Measurements from ENCODE around the gene GPR137B. TPM values are rescaled to one million over a fixed set of nuclear protein-coding genes. Genes with fewer than 3 reads are reported as not detected.

The GPR137B gene
- total and polyA plus RNA-seq, 2 experiments from 2014 or later = 4.5 to 11.1 TPM

GRCh38 chr1:236123563-236123962, 18.8 kb upstream of the GPR137B start:
- DNase-seq (ENCODE audit: low spot score) = no peak
- TF ChIP-seq CREB1 (CRISPR knock-in tag; IDR thresholded peaks at IDR 0.05; ENCODE audit: low read depth) (no peak), EZH2 (IDR thresholded peaks at IDR 0.05; ENCODE audit: low read depth, unreplicated experiment) (no peak), ZNF114 (CRISPR knock-in tag; IDR thresholded peaks at IDR 0.05) (no peak), POLR2AphosphoS5 (IDR thresholded peaks at IDR 0.05; ENCODE audit: low read depth) (no peak), CTCF (conservative IDR thresholded peaks at IDR 0.05; ENCODE audit: low read depth in 2 of 2) (no peak), NANOG (IDR thresholded peaks at IDR 0.05; ENCODE audit: borderline replicate concordance) (no peak), REST (IDR thresholded peaks at IDR 0.05; ENCODE audit: unreplicated experiment) (no peak), ZNF462 (CRISPR knock-in tag; IDR thresholded peaks at IDR 0.05) (no peak), ZNF331 (CRISPR knock-in tag; IDR thresholded peaks at IDR 0.05; ENCODE audit: low read depth) (no peak), ETS1 (IDR thresholded peaks at IDR 0.05) (no peak), EZH2phosphoT487 (IDR thresholded peaks at IDR 0.05; ENCODE audit: unreplicated experiment) (no peak), JUNB (IDR thresholded peaks at IDR 0.05; ENCODE audit: unreplicated experiment) (no peak)
- Histone ChIP-seq H3K36me3 (ENCODE audit: insufficient read depth) (no peaks in the 10 kb centered on the region), H3K27me3 (ENCODE audit: insufficient read depth) (no peaks in the 10 kb centered on the region), H3F3A (replicated peaks; ENCODE audit: low read depth) (no peaks in the 10 kb centered on the region), H3K4me3 (no peak overlapping the region), H4K20me1 (replicated peaks; ENCODE audit: insufficient read depth) (no peaks in the 10 kb centered on the region), H2AFZ (no peak overlapping the region), H3K27ac (ENCODE audit: low read depth) (no peak overlapping the region), H3K4me2 (no peak overlapping the region), H3K79me2 (replicated peaks; ENCODE audit: insufficient read depth) (no peaks in the 10 kb centered on the region), H3K9me2 (ENCODE audit: insufficient read depth) (no peaks in the 10 kb centered on the region), H3K4me1 (ENCODE audit: insufficient read depth) (no peaks in the 10 kb centered on the region)
- no peaks in the 10 kb centered on the region for H3K9me3 Mint-ChIP-seq
- H3K4me1 Mint-ChIP-seq = peaks cover 1% of the 10 kb centered on the region
- no peak overlapping the region for H3K27ac Mint-ChIP-seq
- H3K4me3 Mint-ChIP-seq = no peak overlapping the region
- ATAC-seq = no peak
- peaks cover 5% of the 10 kb centered on the region for H3K27me3 Mint-ChIP-seq (ENCODE audit: insufficient read depth, low read depth, poor library complexity)
- no peaks in the 10 kb centered on the region for H3K36me3 Mint-ChIP-seq (ENCODE audit: low read depth)
